GM21529 (cell line): Measurements from ENCODE around the gene ZDHHC11.
"Not testable (repeated sequence)": the region's sequence is repeated elsewhere in the genome, so short reads cannot be mapped to it uniquely, and the experiment has no call there.

ENCODE experiments used
- ATAC-seq: cut with Tn5 transposase; IDR thresholded peaks from one replicate; pipeline ENCODE4 v1.9.1; 2021; ENCODE audit not compliant: unreplicated experiment

ZDHHC11 gene

GRCh38 chr5:750226-750625, 100.6 kb downstream of the ZDHHC11 start:
- ATAC-seq, result not testable (repeated sequence)

GRCh38 chr5:749101-749670, 101.6 kb downstream of the ZDHHC11 start:
- no peak for ATAC-seq

- not testable (repeated sequence) for ATAC-seq
Measured at GRCh38 chr5:748011-748980, 102.5 kb downstream of the ZDHHC11 start.

- ATAC-seq, result not testable (repeated sequence)
Measured at GRCh38 chr5:747303-747844, 103.4 kb downstream of the ZDHHC11 start.

- ATAC-seq, result no peak
Measured at GRCh38 chr5:746258-746761, 104.5 kb downstream of the ZDHHC11 start.
